Epithelial cell of esophagus (primary cell): Measurements from ENCODE around the gene PIGV.

Experiments
- DNase-seq: peaks from one replicate; pipeline ENCODE4 v3.0.0; 2010; ENCODE audit warnings: low read depth
- H3K4me3 ChIP-seq: 2 replicates; pipeline ENCODE4 v1.5.1; 2011; ENCODE audit warnings: mild to moderate bottlenecking, low read length, control low read depth
- TF ChIP-seq, protein P1 (sequence below): IDR thresholded peaks from 2 replicates; pipeline ENCODE4 v1.5.1; 2011; ENCODE audit warnings: low read depth, mild to moderate bottlenecking, low read length, control low read depth, inconsistent platforms; ENCODE audit not compliant: insufficient read depth; ENCODE audit errors: missing control alignments

PIGV gene

DNA sequence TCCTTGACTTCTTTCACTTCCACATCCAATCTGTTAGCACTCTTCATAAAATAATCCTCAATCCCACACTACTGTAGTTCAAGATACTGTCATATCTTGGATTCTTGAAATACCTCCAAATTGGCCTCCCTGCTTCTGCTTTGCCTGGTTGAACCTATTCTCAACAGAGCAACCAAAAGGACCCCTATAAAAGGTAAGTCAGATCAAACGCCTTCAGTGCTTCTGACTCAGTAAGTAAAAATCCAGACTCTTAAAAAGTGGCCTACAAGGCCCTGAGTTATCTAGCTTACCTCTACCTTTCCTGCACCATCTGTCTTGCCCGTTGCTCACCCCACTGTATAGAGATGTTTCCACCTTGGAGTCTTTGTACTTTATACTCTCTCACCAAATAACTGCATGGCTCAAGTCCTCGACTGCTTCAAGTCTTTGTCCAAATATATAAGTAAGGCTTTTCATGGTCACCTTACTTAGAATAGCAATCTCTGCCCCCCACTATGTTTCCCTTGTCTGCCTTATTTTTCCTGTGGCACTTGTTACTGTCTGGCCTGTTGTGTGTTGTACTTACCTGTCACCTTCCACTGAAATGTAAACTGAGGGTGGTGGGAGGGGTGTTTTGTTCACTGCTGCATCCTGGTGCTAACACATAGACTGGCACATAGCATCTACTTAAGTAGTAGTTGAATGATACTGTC is 5.1 kb upstream of the PIGV start:
- no peak for DNase-seq
- TF ChIP-seq, protein P1, sequence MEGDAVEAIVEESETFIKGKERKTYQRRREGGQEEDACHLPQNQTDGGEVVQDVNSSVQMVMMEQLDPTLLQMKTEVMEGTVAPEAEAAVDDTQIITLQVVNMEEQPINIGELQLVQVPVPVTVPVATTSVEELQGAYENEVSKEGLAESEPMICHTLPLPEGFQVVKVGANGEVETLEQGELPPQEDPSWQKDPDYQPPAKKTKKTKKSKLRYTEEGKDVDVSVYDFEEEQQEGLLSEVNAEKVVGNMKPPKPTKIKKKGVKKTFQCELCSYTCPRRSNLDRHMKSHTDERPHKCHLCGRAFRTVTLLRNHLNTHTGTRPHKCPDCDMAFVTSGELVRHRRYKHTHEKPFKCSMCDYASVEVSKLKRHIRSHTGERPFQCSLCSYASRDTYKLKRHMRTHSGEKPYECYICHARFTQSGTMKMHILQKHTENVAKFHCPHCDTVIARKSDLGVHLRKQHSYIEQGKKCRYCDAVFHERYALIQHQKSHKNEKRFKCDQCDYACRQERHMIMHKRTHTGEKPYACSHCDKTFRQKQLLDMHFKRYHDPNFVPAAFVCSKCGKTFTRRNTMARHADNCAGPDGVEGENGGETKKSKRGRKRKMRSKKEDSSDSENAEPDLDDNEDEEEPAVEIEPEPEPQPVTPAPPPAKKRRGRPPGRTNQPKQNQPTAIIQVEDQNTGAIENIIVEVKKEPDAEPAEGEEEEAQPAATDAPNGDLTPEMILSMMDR = no peak
- no peak overlapping the region for H3K4me3 ChIP-seq

DNA sequence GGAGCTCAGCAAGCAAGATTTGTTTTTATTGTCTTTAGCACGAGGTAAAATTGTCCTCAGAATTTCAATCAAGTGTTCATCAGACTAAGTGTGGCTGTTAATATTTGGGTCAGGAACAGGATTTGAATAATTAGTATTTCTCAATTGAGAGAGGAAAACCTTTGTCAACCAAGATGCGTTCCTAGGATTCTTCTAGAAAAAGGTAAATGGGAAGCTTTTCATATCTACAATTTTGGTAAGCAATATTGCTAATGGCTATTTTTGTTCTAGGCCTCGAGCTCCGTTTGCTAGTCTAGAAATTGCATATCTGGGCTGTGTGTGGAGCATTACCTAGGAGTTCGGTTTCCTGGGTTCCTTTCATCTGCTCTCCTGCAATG is 4.1 kb upstream of the PIGV start:
- no peak for DNase-seq
- no peak overlapping the region for H3K4me3 ChIP-seq
- TF ChIP-seq, protein P1 = no peak

DNA sequence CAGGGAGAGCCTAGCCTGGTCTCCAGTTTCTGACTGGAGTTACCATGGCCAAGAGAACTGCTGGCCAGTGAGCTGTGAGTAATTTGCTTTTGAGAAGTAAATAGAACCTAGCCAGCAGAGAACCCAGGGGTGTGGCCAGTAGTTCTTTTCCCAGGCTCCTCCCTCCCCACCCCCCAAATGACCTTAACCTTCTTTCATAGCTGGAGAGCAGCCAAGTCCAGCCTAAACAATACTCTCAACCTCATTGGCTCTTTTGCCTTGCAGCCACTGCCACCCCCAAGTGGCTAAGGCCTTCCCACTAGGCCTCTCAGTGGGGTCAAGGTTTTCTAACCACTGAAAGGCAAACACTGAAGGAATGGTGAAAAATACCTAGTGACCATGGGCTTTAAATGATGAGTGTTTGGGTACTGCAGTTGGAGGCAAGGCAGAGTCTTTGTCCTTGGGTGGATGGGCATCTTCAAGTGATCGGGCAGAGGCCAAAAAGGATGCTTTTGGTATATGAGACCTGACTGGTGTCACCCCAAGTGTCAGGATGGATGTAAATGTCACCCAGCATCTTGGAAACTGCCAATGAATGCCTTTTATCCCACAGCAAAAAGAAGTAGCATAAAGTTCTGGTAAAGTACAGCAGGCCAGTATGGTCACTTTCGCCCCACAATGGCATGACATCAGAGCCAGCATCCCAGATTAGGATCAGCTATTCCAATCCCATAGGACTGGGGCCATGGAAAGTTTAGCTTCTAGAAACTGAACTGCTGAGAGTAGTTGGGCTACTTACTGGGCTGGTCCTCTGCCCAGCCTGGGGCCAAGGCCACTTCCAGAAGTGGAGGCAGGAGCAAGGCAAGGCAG is 3.5 kb upstream of the PIGV start:
- DNase-seq = peak; percentile 40
- TF ChIP-seq, protein P1 = no peak
- no peak overlapping the region for H3K4me3 ChIP-seq

DNA sequence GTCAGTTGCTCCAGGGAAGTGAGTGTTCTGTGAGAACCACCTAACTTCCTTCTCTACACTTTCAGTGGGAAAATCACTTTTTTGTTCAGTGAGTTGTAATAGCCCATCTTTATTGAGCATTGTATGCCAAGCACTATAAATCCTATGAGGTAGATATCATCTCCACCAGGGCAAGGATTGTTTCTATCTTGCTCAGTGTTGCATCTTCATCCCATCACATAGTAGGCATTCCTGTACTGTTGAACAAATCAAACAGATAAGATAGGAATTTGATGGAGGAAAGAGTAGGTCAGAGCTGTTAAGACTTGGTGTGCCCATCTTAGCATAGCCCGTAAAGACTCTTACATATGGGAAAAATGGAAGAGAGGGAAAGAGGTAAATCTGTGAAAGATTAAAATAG is 2.9 kb upstream of the PIGV start:
- TF ChIP-seq, protein P1 = no peak

DNA sequence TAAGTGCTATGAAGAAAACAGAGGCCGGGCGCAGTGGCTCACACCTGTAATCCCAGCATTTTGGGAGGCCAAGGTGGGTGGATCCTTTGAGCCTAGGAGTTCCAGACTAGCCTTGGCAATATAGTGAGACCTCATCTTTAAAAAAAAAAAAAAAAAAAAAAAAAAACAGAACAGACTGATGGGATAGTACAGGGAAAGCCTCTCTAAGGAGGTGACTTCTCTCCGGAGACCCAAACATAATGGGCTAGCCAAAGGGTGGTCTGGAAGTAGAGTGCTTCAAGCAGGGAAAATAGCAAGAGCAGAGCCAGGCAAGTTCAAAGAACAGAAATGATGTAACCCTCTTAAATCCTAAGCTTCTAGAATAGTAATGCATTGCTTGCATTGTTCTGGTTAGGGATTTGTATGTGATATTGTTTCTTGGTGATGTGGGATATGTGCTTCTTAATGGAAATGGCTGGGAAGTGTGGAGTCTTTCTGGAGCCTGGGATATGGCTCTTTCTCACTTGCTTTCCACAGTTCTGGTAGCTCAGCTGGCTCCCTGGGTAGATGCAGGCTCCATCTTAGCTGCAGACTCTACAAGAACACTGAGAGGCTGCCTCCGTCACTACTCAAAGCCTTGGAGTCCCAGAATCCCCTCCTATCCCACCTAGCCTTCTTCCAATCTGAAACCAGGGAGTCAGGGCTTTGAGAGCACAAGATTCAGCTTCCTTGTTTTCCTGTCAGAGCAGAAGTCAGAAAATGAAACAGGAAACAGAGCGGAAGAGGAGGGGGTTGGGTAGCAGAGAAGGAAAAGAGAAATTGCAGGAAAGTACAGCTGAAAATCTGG is 1.9 kb upstream of the PIGV start:
- no peak for DNase-seq
- TF ChIP-seq, protein P1 = no peak
- H3K4me3 ChIP-seq = no peak overlapping the region

More for the DNA sequence above, 2.9 kb upstream of the PIGV start:
- H3K4me3 ChIP-seq = no peak overlapping the region
- DNase-seq = no peak

DNA sequence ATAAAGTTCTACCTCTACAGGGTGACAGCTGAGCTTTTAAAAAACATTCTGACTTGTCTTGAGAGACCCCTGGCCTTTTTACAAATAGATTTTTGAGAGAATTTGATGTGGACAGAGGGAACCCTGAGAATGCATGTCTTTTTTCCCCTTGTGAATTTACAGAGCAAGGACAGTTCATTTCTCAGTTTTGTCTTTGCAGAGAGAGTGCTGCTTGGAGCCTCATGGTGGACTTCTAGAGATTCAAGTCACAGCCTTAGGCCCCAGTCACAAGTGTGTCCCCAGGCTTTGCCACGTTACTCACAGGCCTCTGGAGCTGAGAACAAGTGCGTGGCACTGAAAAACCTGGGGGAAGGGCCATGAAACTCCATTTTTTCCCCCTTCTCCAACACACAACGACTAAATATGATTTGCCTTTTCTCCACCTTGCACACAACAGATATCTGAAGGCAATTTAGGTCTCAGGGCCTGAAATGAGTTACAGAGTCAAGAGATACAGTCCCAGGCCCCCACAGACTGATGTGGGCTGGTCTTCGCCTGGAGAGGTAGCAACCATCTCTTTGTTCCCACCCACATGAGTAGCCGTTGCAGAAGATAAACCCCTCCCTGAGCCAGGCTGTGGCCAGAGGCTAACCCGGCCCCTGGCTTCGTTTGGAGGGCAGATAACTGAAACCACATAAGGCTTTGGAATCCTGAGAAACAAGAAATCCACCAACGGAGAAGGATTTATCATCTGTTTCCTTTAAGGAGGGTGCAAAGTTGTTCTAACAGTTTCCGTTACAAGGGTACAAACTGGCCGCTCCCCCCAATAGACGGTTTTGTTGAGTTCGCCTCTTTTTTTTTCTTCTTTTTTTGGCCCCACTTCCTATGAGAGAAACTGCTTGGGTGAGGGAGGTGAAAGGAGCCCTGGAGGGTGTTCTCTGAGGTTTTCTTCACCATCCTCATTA is 1.0 kb upstream of the PIGV start:
- no peak for DNase-seq
- TF ChIP-seq, protein P1 = no peak
- peak overlapping the region; percentile 92 for H3K4me3 ChIP-seq
